Type B pancreatic cell (in vitro differentiated cells): ENCODE results near the gene GRAMD2A. TPM values are rescaled to one million over a fixed set of nuclear protein-coding genes. Genes with fewer than 3 reads are reported as not detected.
A peak's percentile ranks its signal among the peaks of the same experiment; 100 is the strongest.

Experiments
- DNase-seq: peaks from one replicate; pipeline ENCODE4 v3.0.0; 2021; ENCODE audit warnings: mixed read lengths; ENCODE audit not compliant: unreplicated experiment; ENCODE audit errors: extremely low spot score
- H3K27ac Mint-ChIP-seq: 2 replicates; pipeline ENCODE4 v1.8.0; 2021; ENCODE audit warnings: mild to moderate bottlenecking, mixed read lengths
- H3K27me3 Mint-ChIP-seq: 2 replicates; pipeline ENCODE4 v1.8.0; 2021; ENCODE audit warnings: mixed read lengths
- H3K36me3 Mint-ChIP-seq: 2 replicates; pipeline ENCODE4 v1.8.0; 2021; ENCODE audit warnings: mixed read lengths
- H3K4me1 Mint-ChIP-seq: one replicate; pipeline ENCODE4 v1.8.0; 2021; ENCODE audit warnings: mixed read lengths; ENCODE audit not compliant: unreplicated experiment
- H3K4me3 Mint-ChIP-seq: 2 replicates; pipeline ENCODE4 v1.8.0; 2021; ENCODE audit warnings: mild to moderate bottlenecking, mixed read lengths
- H3K9me3 Mint-ChIP-seq: 2 replicates; pipeline ENCODE4 v1.8.0; 2021; ENCODE audit warnings: mixed read lengths
- total RNA-seq: library from RNA; stranded (reverse); gene quantifications from 2 replicates; pipeline ENCODE4 v1.2.1, GENCODE V29; 2021; ENCODE audit warnings: low replicate concordance
- TF ChIP-seq, protein P1 (sequence below): fragments of 200-600 bp; sonication (generic); conservative IDR thresholded peaks from 2 replicates; pipeline ENCODE4 v1.5.0; 2021; ENCODE audit warnings: antibody characterized with exemption, mild to moderate bottlenecking

The GRAMD2A gene
- total RNA-seq, 1 donor from 2014 or later, result 6.0 TPM

DNA sequence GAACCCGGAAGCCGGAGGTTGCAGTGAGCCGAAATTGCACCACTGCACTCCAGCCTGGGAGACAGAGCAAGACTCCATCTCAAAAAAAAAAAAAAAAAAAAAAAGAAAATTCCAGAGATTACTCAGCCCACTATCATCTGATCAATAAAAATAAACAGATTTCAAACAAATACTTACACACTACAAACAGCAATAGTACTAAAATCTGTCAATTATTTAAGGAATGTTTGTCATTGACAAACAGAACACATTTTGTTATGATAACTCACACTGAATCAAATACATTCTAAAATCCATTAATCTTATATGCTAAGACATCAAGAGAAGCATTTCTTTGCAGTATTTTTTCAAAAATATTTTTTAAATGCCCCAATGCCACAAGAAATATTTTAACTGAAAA is 87.2 kb downstream of the GRAMD2A start:
- TF ChIP-seq, protein P1, sequence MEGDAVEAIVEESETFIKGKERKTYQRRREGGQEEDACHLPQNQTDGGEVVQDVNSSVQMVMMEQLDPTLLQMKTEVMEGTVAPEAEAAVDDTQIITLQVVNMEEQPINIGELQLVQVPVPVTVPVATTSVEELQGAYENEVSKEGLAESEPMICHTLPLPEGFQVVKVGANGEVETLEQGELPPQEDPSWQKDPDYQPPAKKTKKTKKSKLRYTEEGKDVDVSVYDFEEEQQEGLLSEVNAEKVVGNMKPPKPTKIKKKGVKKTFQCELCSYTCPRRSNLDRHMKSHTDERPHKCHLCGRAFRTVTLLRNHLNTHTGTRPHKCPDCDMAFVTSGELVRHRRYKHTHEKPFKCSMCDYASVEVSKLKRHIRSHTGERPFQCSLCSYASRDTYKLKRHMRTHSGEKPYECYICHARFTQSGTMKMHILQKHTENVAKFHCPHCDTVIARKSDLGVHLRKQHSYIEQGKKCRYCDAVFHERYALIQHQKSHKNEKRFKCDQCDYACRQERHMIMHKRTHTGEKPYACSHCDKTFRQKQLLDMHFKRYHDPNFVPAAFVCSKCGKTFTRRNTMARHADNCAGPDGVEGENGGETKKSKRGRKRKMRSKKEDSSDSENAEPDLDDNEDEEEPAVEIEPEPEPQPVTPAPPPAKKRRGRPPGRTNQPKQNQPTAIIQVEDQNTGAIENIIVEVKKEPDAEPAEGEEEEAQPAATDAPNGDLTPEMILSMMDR, result no peak
- Mint-ChIP-seq H3K27me3 (no peaks in the 10 kb centered on the region), H3K4me3 (no peak overlapping the region), H3K9me3 (peaks cover 4% of the 10 kb centered on the region), H3K27ac (peak overlapping the region; percentile 57), H3K36me3 (peaks cover 7% of the 10 kb centered on the region), H3K4me1 (peaks cover 25% of the 10 kb centered on the region)
- no peak for DNase-seq

Other genes with a start within 250 kb of the GRAMD2A start
- gene MYO9A, start 79.6 kb downstream of the GRAMD2A start, total RNA-seq, result 42.4 and 43.4 TPM in 2 replicates
- 4.9 and 6.1 TPM in 2 replicates for gene SENP8, start 79.4 kb downstream of the GRAMD2A start, total RNA-seq
- 597 and 663 TPM in 2 replicates for gene PKM, start 33.4 kb upstream of the GRAMD2A start, total RNA-seq
- gene PARP6, start 74.8 kb upstream of the GRAMD2A start, total RNA-seq, result 74.6 and 97.5 TPM in 2 replicates
- 0.45 and 1.9 TPM in 2 replicates for gene CELF6, start 122.4 kb upstream of the GRAMD2A start, total RNA-seq
- 91.3 and 101 TPM in 2 replicates for gene HEXA, start 178.2 kb upstream of the GRAMD2A start, total RNA-seq
- not detected in 2 replicates for gene TMEM202, start 200.5 kb upstream of the GRAMD2A start, total RNA-seq